Duodenal mucosa (tissue), 2 donors: Measurements from ENCODE around the gene ADAMTS15.

Experiments
- H3K27ac ChIP-seq: one replicate; pipeline ENCODE4 v1.7.0; 2013; ENCODE audit warnings: low read depth, low read length
- H3K27me3 ChIP-seq, 2 donors: one replicate each; pipeline ENCODE4 v1.7.0; 2013; ENCODE audit warnings: low read length in 2 of 2, control low read depth in 1 of 2; ENCODE audit not compliant: insufficient read depth in 2 of 2, control insufficient read depth in 1 of 2
- H3K36me3 ChIP-seq, 2 donors: one replicate each; pipeline ENCODE4 v1.7.0; 2013; ENCODE audit warnings: low read length in 2 of 2, control low read depth in 1 of 2; ENCODE audit not compliant: insufficient read depth in 2 of 2, control insufficient read depth in 1 of 2
- H3K4me1 ChIP-seq, 2 donors: one replicate each; pipeline ENCODE4 v1.7.0; 2013; ENCODE audit warnings: low read length in 2 of 2, control low read depth in 1 of 2; ENCODE audit not compliant: insufficient read depth in 2 of 2, control insufficient read depth in 1 of 2
- H3K4me3 ChIP-seq, 2 donors: one replicate each; pipeline ENCODE4 v1.7.0; 2013; ENCODE audit warnings: low read length in 2 of 2, low read depth in 1 of 2
- H3K9ac ChIP-seq, 2 donors: one replicate each; pipeline ENCODE4 v1.7.0; 2013; ENCODE audit warnings: low read length in 2 of 2, low read depth in 1 of 2
- H3K9me3 ChIP-seq, 2 donors: one replicate each; pipeline ENCODE4 v1.7.0; 2013; ENCODE audit warnings: low read length in 2 of 2, control low read depth in 1 of 2; ENCODE audit not compliant: control insufficient read depth in 1 of 2

ADAMTS15 gene

GRCh38 chr11:130457623-130458409 lies 9.4 kb downstream of the ADAMTS15 start:
- Histone ChIP-seq H3K36me3 (peaks cover 0 to 3% of the 10 kb centered on the region in 2 donors), H3K9me3 (no peaks in the 10 kb centered on the region), H3K4me1 (peaks cover 5 to 15% of the 10 kb centered on the region in 2 donors), H3K9ac (no peak overlapping the region), H3K4me3 (no peak overlapping the region), H3K27ac (no peak overlapping the region), H3K27me3 (no peaks in the 10 kb centered on the region)

- Histone ChIP-seq H3K4me3 (no peak overlapping the region), H3K9me3 (no peaks in the 10 kb centered on the region), H3K4me1 (peaks cover 5 to 15% of the 10 kb centered on the region in 2 donors), H3K27me3 (no peaks in the 10 kb centered on the region), H3K9ac (no peak overlapping the region), H3K27ac (no peak overlapping the region), H3K36me3 (peaks cover 0 to 3% of the 10 kb centered on the region in 2 donors)
These were observed 9.9 kb downstream of the ADAMTS15 start for GRCh38 chr11:130458410-130458729.

GRCh38 chr11:130459521-130459920 lies 11.1 kb downstream of the ADAMTS15 start:
- H3K9me3 ChIP-seq = no peaks in the 10 kb centered on the region
- H3K27me3 ChIP-seq = no peaks in the 10 kb centered on the region
- no peak overlapping the region for H3K27ac ChIP-seq
- H3K36me3 ChIP-seq = peaks cover 0 to 3% of the 10 kb centered on the region in 2 donors
- peaks cover 5 to 15% of the 10 kb centered on the region in 2 donors for H3K4me1 ChIP-seq
- no peak overlapping the region for H3K9ac ChIP-seq
- no peak overlapping the region for H3K4me3 ChIP-seq

- H3K9me3 ChIP-seq = no peaks in the 10 kb centered on the region
- H3K4me3 ChIP-seq = no peak overlapping the region
- no peak overlapping the region for H3K9ac ChIP-seq
- no peaks in the 10 kb centered on the region for H3K27me3 ChIP-seq
- H3K36me3 ChIP-seq = peaks cover 0 to 3% of the 10 kb centered on the region in 2 donors
- H3K27ac ChIP-seq = no peak overlapping the region
- peaks cover 0 to 6% of the 10 kb centered on the region in 2 donors for H3K4me1 ChIP-seq
These were observed 13.8 kb downstream of the ADAMTS15 start for GRCh38 chr11:130462101-130462885.

GRCh38 chr11:130462931-130463330 lies 14.5 kb downstream of the ADAMTS15 start:
- Histone ChIP-seq H3K4me3 (no peak overlapping the region), H3K27ac (no peak overlapping the region), H3K9me3 (no peaks in the 10 kb centered on the region), H3K9ac (no peak overlapping the region), H3K4me1 (no peaks in the 10 kb centered on the region), H3K36me3 (peaks cover 0 to 3% of the 10 kb centered on the region in 2 donors), H3K27me3 (no peaks in the 10 kb centered on the region)

- Histone ChIP-seq H3K36me3 (peaks cover 0 to 3% of the 10 kb centered on the region in 2 donors), H3K4me3 (no peak overlapping the region), H3K27me3 (no peaks in the 10 kb centered on the region), H3K27ac (no peak overlapping the region), H3K4me1 (no peaks in the 10 kb centered on the region), H3K9ac (no peak overlapping the region), H3K9me3 (no peaks in the 10 kb centered on the region)
These were observed 15.9 kb downstream of the ADAMTS15 start for GRCh38 chr11:130464291-130464812.

- H3K4me3 ChIP-seq = no peak overlapping the region
- no peaks in the 10 kb centered on the region for H3K9me3 ChIP-seq
- H3K27me3 ChIP-seq = no peaks in the 10 kb centered on the region
- no peak overlapping the region for H3K27ac ChIP-seq
- peaks cover 0 to 3% of the 10 kb centered on the region in 2 donors for H3K36me3 ChIP-seq
- no peak overlapping the region for H3K9ac ChIP-seq
- no peaks in the 10 kb centered on the region for H3K4me1 ChIP-seq
These were observed 16.8 kb downstream of the ADAMTS15 start for GRCh38 chr11:130465263-130465662.

GRCh38 chr11:130467116-130467900 lies 18.9 kb downstream of the ADAMTS15 start:
- H3K4me3 ChIP-seq = no peak overlapping the region
- no peaks in the 10 kb centered on the region for H3K4me1 ChIP-seq
- no peak overlapping the region for H3K27ac ChIP-seq
- H3K9ac ChIP-seq = no peak overlapping the region
- H3K36me3 ChIP-seq = peaks cover 0 to 5% of the 10 kb centered on the region in 2 donors
- H3K9me3 ChIP-seq = no peaks in the 10 kb centered on the region
- no peaks in the 10 kb centered on the region for H3K27me3 ChIP-seq

- no peaks in the 10 kb centered on the region for H3K27me3 ChIP-seq
- H3K27ac ChIP-seq = no peak overlapping the region
- H3K9me3 ChIP-seq = no peaks in the 10 kb centered on the region
- peaks cover 0 to 5% of the 10 kb centered on the region in 2 donors for H3K36me3 ChIP-seq
- no peak overlapping the region for H3K4me3 ChIP-seq
- H3K4me1 ChIP-seq = no peaks in the 10 kb centered on the region
- H3K9ac ChIP-seq = no peak overlapping the region
These were observed 20.7 kb downstream of the ADAMTS15 start for GRCh38 chr11:130469181-130469580.
